GM12878 (cell line): ENCODE data around the gene CPA4.

Source experiments
- CBX3 ChIP-seq: fragments of 200-600 bp; sonication (generic); IDR thresholded peaks from 2 replicates; pipeline ENCODE4 v1.6.1; 2016; ENCODE audit warnings: low read depth, borderline replicate concordance
- CEBPB ChIP-seq, 2 experiments: fragments of 150-350 bp in 1 of 2; IDR thresholded peaks; 2 replicates each; pipeline ENCODE4 v1.6.1; 2012 to 2014; ENCODE audit warnings: low read depth in 2 of 2, low read length in 2 of 2, borderline replicate concordance in 1 of 2, inconsistent platforms in 1 of 2
- CTCF ChIP-seq, 3 experiments: IDR thresholded peaks in 2 of 3; conservative IDR thresholded peaks in 1 of 3; 2 replicates each; pipeline ENCODE4 v1.5.1; 2011; ENCODE audit warnings: low read depth in 3 of 3, low read length in 3 of 3, mild to moderate bottlenecking in 3 of 3, control low read depth in 2 of 3, moderate library complexity in 2 of 3, inconsistent platforms in 1 of 3, mixed read lengths in 1 of 3; ENCODE audit not compliant: control insufficient read depth in 2 of 3, insufficient read depth in 1 of 3; ENCODE audit errors: extremely low read depth in 1 of 3
- EP300 ChIP-seq, 2 experiments: fragments of 150-350 bp in 1 of 2; IDR thresholded peaks; 2 replicates each; pipeline ENCODE4 v1.6.1; 2011 to 2012; ENCODE audit warnings: low read depth in 2 of 2, low read length in 2 of 2, borderline replicate concordance in 1 of 2, improper control_type of control experiment in 1 of 2, inconsistent platforms in 1 of 2; ENCODE audit not compliant: control insufficient read depth in 1 of 2
- JUNB ChIP-seq: IDR thresholded peaks from 2 replicates; pipeline ENCODE4 v1.6.1; 2016; ENCODE audit warnings: antibody characterized with exemption, mild to moderate bottlenecking
- NBN ChIP-seq: fragments of 450-650 bp; IDR thresholded peaks from 2 replicates; pipeline ENCODE4 v1.6.1; 2016
- NR2C2 ChIP-seq: IDR thresholded peaks from 2 replicates; pipeline ENCODE4 v1.6.1; 2011; ENCODE audit warnings: borderline replicate concordance, low read depth; ENCODE audit not compliant: control insufficient read depth, insufficient read length
- SP1 ChIP-seq: IDR thresholded peaks from one replicate; pipeline ENCODE4 v1.6.1; 2011; ENCODE audit warnings: low read depth, low read length
- ZNF384 ChIP-seq: IDR thresholded peaks from 2 replicates; pipeline ENCODE4 v1.6.1; 2012; ENCODE audit warnings: low read depth, mild to moderate bottlenecking, low read length, improper control_type of control experiment, borderline replicate concordance

GRCh38 chr7:130303127-130303526, 10.2 kb downstream of the CPA4 start:
- no peak for TF ChIP-seq CTCF (IDR thresholded peaks at IDR 0.05 in 2 of 3, conservative IDR thresholded peaks at IDR 0.05 in 1 of 3; ENCODE audit: control insufficient read depth in 2 of 3, extremely low read depth in 1 of 3, insufficient read depth in 1 of 3, low read depth in 3 of 3, low read length in 3 of 3)
- no peak for TF ChIP-seq NBN
- no peak for TF ChIP-seq CBX3
- no peak for TF ChIP-seq NR2C2
- no peak for TF ChIP-seq CEBPB (IDR thresholded peaks at IDR 0.05; ENCODE audit: borderline replicate concordance in 1 of 2, low read depth in 2 of 2, low read length in 2 of 2)
- no peak for TF ChIP-seq SP1
- TF ChIP-seq ZNF384 = no peak
- no peak for TF ChIP-seq EP300 (IDR thresholded peaks at IDR 0.05; ENCODE audit: borderline replicate concordance in 1 of 2, control insufficient read depth in 1 of 2, low read depth in 2 of 2, low read length in 2 of 2)
- no peak for TF ChIP-seq JUNB
